Muscle layer of colon (tissue), 2 donors: Measurements from ENCODE around the gene ITGB4.

Experiments
- H3K27ac ChIP-seq: one replicate; pipeline ENCODE4 v1.7.0; 2013; ENCODE audit warnings: low read depth, mild to moderate bottlenecking, low read length, moderate library complexity
- H3K27me3 ChIP-seq, 2 donors: one replicate each; pipeline ENCODE4 v1.7.0; 2013; ENCODE audit warnings: low read length in 2 of 2, mild to moderate bottlenecking in 2 of 2; ENCODE audit not compliant: insufficient read depth in 2 of 2, control insufficient read depth in 1 of 2
- H3K36me3 ChIP-seq: one replicate; pipeline ENCODE4 v1.7.0; 2013; ENCODE audit warnings: mild to moderate bottlenecking, low read length; ENCODE audit not compliant: insufficient read depth
- H3K4me1 ChIP-seq: one replicate; pipeline ENCODE4 v1.7.0; 2013; ENCODE audit warnings: mild to moderate bottlenecking, low read length; ENCODE audit not compliant: insufficient read depth
- H3K4me3 ChIP-seq, 2 donors: one replicate each; pipeline ENCODE4 v1.7.0; 2013; ENCODE audit warnings: low read length in 2 of 2, low read depth in 1 of 2, mild to moderate bottlenecking in 1 of 2, moderate library complexity in 1 of 2
- H3K9ac ChIP-seq: one replicate; pipeline ENCODE4 v1.7.0; 2013; ENCODE audit warnings: low read length
- H3K9me3 ChIP-seq: one replicate; pipeline ENCODE4 v1.7.0; 2013; ENCODE audit warnings: mild to moderate bottlenecking, low read length
- donor health status: abdominal sarcoma.
- donor health status: Adenocarcinoma of cecum.

The ITGB4 gene

GRCh38 chr17:75793460-75793859 lies 72.2 kb downstream of the ITGB4 start:
- peaks cover 25% of the 10 kb centered on the region for H3K36me3 ChIP-seq
- H3K4me1 ChIP-seq, result no peaks in the 10 kb centered on the region
- no peaks in the 10 kb centered on the region for H3K9me3 ChIP-seq
- no peak overlapping the region for H3K4me3 ChIP-seq
- H3K9ac ChIP-seq, result no peak overlapping the region
- H3K27ac ChIP-seq, result no peak overlapping the region
- no peaks in the 10 kb centered on the region for H3K27me3 ChIP-seq

- Histone ChIP-seq H3K4me3 (no peak overlapping the region), H3K36me3 (peaks cover 38% of the 10 kb centered on the region), H3K27ac (no peak overlapping the region), H3K4me1 (no peaks in the 10 kb centered on the region), H3K9ac (no peak overlapping the region), H3K27me3 (no peaks in the 10 kb centered on the region), H3K9me3 (no peaks in the 10 kb centered on the region)
Measured at GRCh38 chr17:75795820-75796607, 74.8 kb downstream of the ITGB4 start.

- H3K4me1 ChIP-seq, result no peaks in the 10 kb centered on the region
- H3K9ac ChIP-seq, result no peak overlapping the region
- no peak overlapping the region for H3K27ac ChIP-seq
- H3K9me3 ChIP-seq, result no peaks in the 10 kb centered on the region
- H3K4me3 ChIP-seq, result no peak overlapping the region
- H3K36me3 ChIP-seq, result peaks cover 22% of the 10 kb centered on the region
- no peaks in the 10 kb centered on the region for H3K27me3 ChIP-seq
Measured at GRCh38 chr17:75799402-75799801, 78.1 kb downstream of the ITGB4 start.

GRCh38 chr17:75803883-75804282 lies 82.6 kb downstream of the ITGB4 start:
- H3K36me3 ChIP-seq, result peaks cover 12% of the 10 kb centered on the region
- no peak overlapping the region for H3K4me3 ChIP-seq
- H3K9ac ChIP-seq, result no peak overlapping the region
- H3K27me3 ChIP-seq, result no peaks in the 10 kb centered on the region
- H3K9me3 ChIP-seq, result no peaks in the 10 kb centered on the region
- H3K27ac ChIP-seq, result no peak overlapping the region
- H3K4me1 ChIP-seq, result peaks cover 9% of the 10 kb centered on the region

- Histone ChIP-seq H3K27ac (no peak overlapping the region), H3K36me3 (peaks cover 17% of the 10 kb centered on the region)
Measured at GRCh38 chr17:75806822-75807500, 85.7 kb downstream of the ITGB4 start.

More at GRCh38 chr17:75806822-75807500, 85.7 kb downstream of the ITGB4 start:
- no peaks in the 10 kb centered on the region for H3K9me3 ChIP-seq
- H3K27me3 ChIP-seq, result no peaks in the 10 kb centered on the region
- no peak overlapping the region for H3K4me3 ChIP-seq
- H3K9ac ChIP-seq, result no peak overlapping the region
- H3K4me1 ChIP-seq, result peaks cover 14% of the 10 kb centered on the region
